Kidney (tissue), 14 donors: ENCODE data around the gene G6PD. TPM values are rescaled to one million over a fixed set of nuclear protein-coding genes. Genes with fewer than 3 reads are reported as not detected.

ENCODE experiments used
- DNase-seq, 5 donors: peaks; one replicate each; pipeline ENCODE4 v3.0.0-alpha.2; 2013 to 2020
- FAIRE-seq: peaks from 2 replicates; lab custom pipeline; 2012; peaks lifted over from hg19 to GRCh38; lab: Jason Lieb, UNC
- H3K27ac ChIP-seq, 2 donors: one replicate each; pipeline ENCODE4 v1.7.0; 2013; ENCODE audit warnings: low read depth in 2 of 2, low read length in 2 of 2, inconsistent platforms in 1 of 2
- H3K27me3 ChIP-seq: one replicate; pipeline ENCODE4 v1.7.1; 2013; ENCODE audit warnings: low read length, inconsistent platforms; ENCODE audit not compliant: control insufficient read depth, insufficient read depth
- H3K36me3 ChIP-seq, 3 donors: one replicate each; pipeline versions ENCODE4 v1.7.0 to v1.7.1; 2013; ENCODE audit warnings: low read length in 3 of 3, control low read depth in 1 of 3, inconsistent platforms in 1 of 3; ENCODE audit not compliant: insufficient read depth in 3 of 3, control insufficient read depth in 2 of 3
- H3K4me1 ChIP-seq, 3 donors: one replicate each; pipeline versions ENCODE4 v1.7.0 to v1.7.1; 2013; ENCODE audit warnings: low read length in 3 of 3, inconsistent platforms in 1 of 3, low read depth in 1 of 3; ENCODE audit not compliant: control insufficient read depth in 2 of 3, insufficient read depth in 2 of 3
- H3K4me3 ChIP-seq, 3 donors: one replicate each; pipeline versions ENCODE4 v1.7.0 to v1.8.1; 2013; ENCODE audit warnings: low read length in 3 of 3, control low read depth in 1 of 3, inconsistent platforms in 1 of 3
- H3K9ac ChIP-seq, 3 donors: one replicate each; pipeline versions ENCODE4 v1.7.0 to v1.7.1; 2013; ENCODE audit warnings: low read length in 3 of 3, control low read depth in 1 of 3, inconsistent platforms in 1 of 3
- H3K9me3 ChIP-seq, 3 donors: one replicate each; pipeline versions ENCODE4 v1.7.0 to v1.7.1; 2013; ENCODE audit warnings: low read length in 3 of 3, control low read depth in 1 of 3, inconsistent platforms in 1 of 3; ENCODE audit not compliant: control insufficient read depth in 2 of 3, insufficient read depth in 1 of 3
- CTCF ChIP-seq: IDR thresholded peaks from 3 replicates; pipeline ENCODE4 v1.5.1; 2012; ENCODE audit warnings: mild to moderate bottlenecking, moderate library complexity, borderline replicate concordance; ENCODE audit not compliant: insufficient read depth; ENCODE audit errors: extremely low read depth
- intact Hi-C: fragments of 100-400 bp; cut with DNase I; formaldehyde crosslinking; loops from one replicate; pipeline ENCODE4 v1.11.1; 2022
- polyA plus RNA-seq: library from polyadenylated mRNA; stranded (reverse); fragments of 350-450 nt; fragmentation: Illumina TruSeq; extraction: RNeasy Lipid Tissue Mini Kit (QIAGEN cat#74804); gene quantifications from one replicate; pipeline ENCODE4 v1.2.3, GENCODE V29; 2014; ENCODE audit warnings: low read depth, low replicate concordance; ENCODE audit not compliant: insufficient read depth
- total RNA-seq: library from RNA; stranded (reverse); fragmentation: NEBNext Ultra II Directional; extraction: Animal tissue kit (Norgen Biotek cat#: 25700); gene quantifications from one replicate; pipeline ENCODE4 v1.2.1, GENCODE V29; 2021
- donor health status: control.
- donor health status: control.
- donor health status: control.
- donor health status: control.
- donor health status: control.
- donor health status: DM: yes; HTN: yes; CAD: no.
- donor health status: Normal renal cell carcinoma (clear cell type).

G6PD gene
- total and polyA plus RNA-seq, 2 donors from 2014 or later: 34.7 to 54.1 TPM

DNA sequence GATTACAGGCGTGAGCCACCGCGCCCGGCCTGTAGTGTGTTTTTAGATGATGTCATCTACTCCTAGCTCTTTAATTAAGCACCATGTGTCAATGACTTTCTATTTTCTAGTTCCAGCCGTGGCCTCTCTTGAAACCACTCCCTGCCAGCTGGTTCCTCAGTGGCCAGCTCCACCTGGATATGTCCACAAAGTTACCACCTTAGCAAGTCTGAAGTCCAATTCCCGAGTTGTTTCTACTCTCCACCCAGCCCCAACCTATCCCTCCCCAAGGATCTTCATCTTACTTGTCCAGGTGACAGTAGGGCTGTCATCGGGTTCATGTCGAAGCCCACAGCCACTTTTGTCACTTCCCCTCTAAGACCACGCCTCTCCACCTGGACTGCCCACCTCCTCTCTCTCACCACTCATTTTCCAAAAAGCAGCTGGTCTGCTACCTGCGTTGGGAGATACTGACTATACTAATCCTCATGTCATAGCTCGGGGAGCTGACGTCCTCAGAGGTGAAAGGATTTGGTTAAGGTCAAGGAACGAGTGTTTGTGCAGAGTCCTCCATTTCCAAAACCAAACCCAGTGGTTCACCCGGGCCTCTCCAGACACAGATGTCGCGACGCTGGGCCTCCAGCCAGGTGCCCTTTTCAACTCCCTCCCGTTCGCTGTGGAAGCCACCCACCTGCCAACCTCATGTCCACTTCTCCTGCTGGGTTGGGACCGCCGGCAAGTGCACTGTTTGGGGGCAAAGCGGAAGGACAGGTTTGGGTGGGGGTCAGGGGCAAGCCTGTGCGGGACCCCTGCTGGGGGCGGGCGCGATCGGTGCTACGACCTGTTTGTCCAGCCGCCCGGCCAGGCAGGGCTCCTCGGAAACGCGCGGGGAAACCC, 31.3 kb downstream of the G6PD start:
- TF ChIP-seq CTCF: no peak
- FAIRE-seq (no peak), DNase-seq (peak in 2 of 5 donors; percentile 13 to 37)
- intact Hi-C loops: no loop called here
- H3K4me3 ChIP-seq: peak overlapping the region; percentile 49 to 81 (median 67)
- no peaks in the 10 kb centered on the region for H3K27me3 ChIP-seq
- H3K9ac ChIP-seq: peak overlapping the region; percentile 16 to 65 (median 32)
- peaks cover 0 to 3% (median 0%) of the 10 kb centered on the region in 3 donors for H3K36me3 ChIP-seq
- no peaks in the 10 kb centered on the region for H3K9me3 ChIP-seq
- H3K4me1 ChIP-seq: peaks cover 2 to 10% (median 3%) of the 10 kb centered on the region in 3 donors
- H3K27ac ChIP-seq: peak overlapping the region; percentile 69 to 85

DNA sequence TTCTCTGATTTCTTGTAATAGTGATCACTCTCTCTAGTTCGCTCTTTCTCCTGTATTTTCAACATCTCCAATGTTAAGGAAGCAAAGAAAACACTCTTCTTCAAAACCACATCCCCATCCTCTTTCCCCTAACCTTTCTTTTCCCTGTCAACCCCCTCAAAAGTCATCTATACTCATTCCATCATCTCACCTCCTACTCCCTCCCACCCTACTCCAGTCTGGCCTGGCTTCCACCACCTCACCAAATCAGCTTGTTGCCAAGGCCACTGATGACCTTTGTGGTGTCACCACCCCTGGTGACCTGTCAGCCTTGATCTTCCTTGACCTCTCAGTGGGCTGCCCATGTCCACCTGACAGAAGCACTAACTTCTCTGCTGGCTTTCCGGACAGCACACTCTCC, 32.9 kb downstream of the G6PD start:
- no peak for DNase-seq
- intact Hi-C loops: no loop called here
- FAIRE-seq: no peak

DNA sequence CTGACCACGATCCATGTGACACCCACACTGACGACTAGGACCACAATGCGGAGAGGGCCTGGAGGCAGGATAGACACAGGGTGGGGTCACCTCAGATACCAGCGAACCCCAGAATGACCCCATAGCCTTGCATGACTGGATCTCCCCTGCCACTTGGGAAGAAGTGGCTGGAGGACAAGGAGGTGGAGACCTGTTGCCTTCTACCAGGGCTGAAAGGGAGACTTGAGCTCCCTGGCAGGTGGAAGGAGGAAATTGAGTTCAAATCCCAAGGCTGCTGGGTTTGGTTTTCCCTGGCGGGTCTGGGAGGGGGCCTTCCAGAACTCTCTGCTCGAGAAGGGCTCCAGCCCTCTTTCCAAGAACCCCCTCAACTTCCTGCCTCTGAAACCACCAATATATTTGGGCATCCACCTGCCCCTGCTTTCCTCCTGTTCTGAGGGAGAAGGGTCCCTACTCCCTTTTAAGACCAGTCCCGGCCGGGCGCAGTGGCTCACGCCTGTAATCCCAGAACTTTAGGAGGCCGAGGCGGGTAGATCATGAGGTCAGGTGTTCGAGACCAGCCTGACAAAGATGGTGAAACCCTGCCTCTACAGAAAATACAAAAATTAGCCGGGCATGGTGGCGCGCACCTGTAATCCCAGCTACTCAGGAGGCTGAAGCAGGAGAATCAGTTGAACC, 33.6 kb downstream of the G6PD start:
- TF ChIP-seq CTCF: no peak
- no peak for FAIRE-seq
- H3K36me3 ChIP-seq: peaks cover 0 to 3% (median 0%) of the 10 kb centered on the region in 3 donors
- intact Hi-C loops: no loop called here
- no peak for DNase-seq
- no peak overlapping the region for H3K4me3 ChIP-seq
- peaks cover 2 to 8% (median 3%) of the 10 kb centered on the region in 3 donors for H3K4me1 ChIP-seq
- no peak overlapping the region for H3K9ac ChIP-seq
- no peaks in the 10 kb centered on the region for H3K9me3 ChIP-seq
- H3K27ac ChIP-seq: no peak overlapping the region
- H3K27me3 ChIP-seq: no peaks in the 10 kb centered on the region

More for the DNA sequence above, 32.9 kb downstream of the G6PD start:
- no peak overlapping the region for H3K27ac ChIP-seq
- H3K36me3 ChIP-seq: peaks cover 0 to 3% (median 0%) of the 10 kb centered on the region in 3 donors
- H3K4me3 ChIP-seq: no peak overlapping the region
- no peaks in the 10 kb centered on the region for H3K27me3 ChIP-seq
- no peaks in the 10 kb centered on the region for H3K9me3 ChIP-seq
- TF ChIP-seq CTCF: no peak
- peaks cover 2 to 10% (median 3%) of the 10 kb centered on the region in 3 donors for H3K4me1 ChIP-seq
- no peak overlapping the region for H3K9ac ChIP-seq
